Activated T-cell treated with anti-CD3 and anti-CD28 coated beads for 48 hours (primary cell): ENCODE data around the gene TASOR2.

ENCODE experiments used
- DNase-seq: peaks from one replicate; pipeline ENCODE4 v3.0.0-alpha.2; 2020; ENCODE audit warnings: low read depth

The TASOR2 gene

GRCh38 chr10:5684318-5684970 lies at the start of gene TASOR2:
TASOR2 (plus strand) TSS chr10:5684838; CDS start chr10:5720643, 35,805 bp downstream.
- DNase-seq = peak; percentile 97

GRCh38 chr10:5634918-5635317 lies 49.7 kb upstream of the TASOR2 start:
- no peak for DNase-seq

GRCh38 chr10:5638494-5638893 lies 46.1 kb upstream of the TASOR2 start:
- no peak for DNase-seq

- DNase-seq = no peak
Measured at GRCh38 chr10:5639066-5639465, 45.6 kb upstream of the TASOR2 start.

GRCh38 chr10:5640036-5640435 lies 44.6 kb upstream of the TASOR2 start:
- DNase-seq = no peak

GRCh38 chr10:5640501-5640900 lies 44.1 kb upstream of the TASOR2 start:
- DNase-seq = no peak

GRCh38 chr10:5641501-5641900 lies 43.1 kb upstream of the TASOR2 start:
- DNase-seq = no peak

- DNase-seq = no peak
Measured at GRCh38 chr10:5643346-5644067, 41.1 kb upstream of the TASOR2 start.

- DNase-seq = no peak
Measured at GRCh38 chr10:5644930-5645329, 39.7 kb upstream of the TASOR2 start.

- DNase-seq = no peak
Measured at GRCh38 chr10:5645375-5645774, 39.3 kb upstream of the TASOR2 start.

- no peak for DNase-seq
Measured at GRCh38 chr10:5645944-5646617, 38.6 kb upstream of the TASOR2 start.

- no peak for DNase-seq
Measured at GRCh38 chr10:5647507-5648240, 37.0 kb upstream of the TASOR2 start.

GRCh38 chr10:5648494-5649457 lies 35.9 kb upstream of the TASOR2 start:
- no peak for DNase-seq

- DNase-seq = no peak
Measured at GRCh38 chr10:5649746-5650145, 34.9 kb upstream of the TASOR2 start.

- DNase-seq = no peak
Measured at GRCh38 chr10:5650664-5651387, 33.8 kb upstream of the TASOR2 start.

GRCh38 chr10:5651388-5651764 lies 33.3 kb upstream of the TASOR2 start:
- no peak for DNase-seq

GRCh38 chr10:5652746-5653145 lies 31.9 kb upstream of the TASOR2 start:
- no peak for DNase-seq

- no peak for DNase-seq
Measured at GRCh38 chr10:5654218-5654755, 30.4 kb upstream of the TASOR2 start.

- DNase-seq = no peak
Measured at GRCh38 chr10:5655121-5655520, 29.5 kb upstream of the TASOR2 start.
